Right ventricle myocardium inferior (tissue), 1 donor: ENCODE measurements around the gene PATE4. TPM values are rescaled to one million over a fixed set of nuclear protein-coding genes. Genes with fewer than 3 reads are reported as not detected.

Source experiments
- ATAC-seq: fragments of 200-7000 bp; cut with Tn5 transposase; one replicate; pipeline ENCODE4 v1.9.1; 2020; ENCODE audit warnings: mild to moderate bottlenecking, moderate library complexity
- DNase-seq: peaks from one replicate; pipeline ENCODE4 v3.0.0; 2021; ENCODE audit errors: missing footprints
- intact Hi-C: fragments of 100-400 bp; cut with DNase I; formaldehyde crosslinking; loops from one replicate; pipeline ENCODE4 v1.11.0; 2022
- total RNA-seq: library from RNA; stranded (reverse); fragmentation: NEBNext Ultra II Directional; extraction: Animal tissue kit (Norgen Biotek cat#: 25700); gene quantifications from one replicate; pipeline ENCODE4 v1.2.1, GENCODE V29; 2021
- donor health status: DM: no; HTN: yes; CAD: no; lungs with severe emphysema.

PATE4 gene
- total RNA-seq, 1 donor from 2014 or later = not detected

DNA sequence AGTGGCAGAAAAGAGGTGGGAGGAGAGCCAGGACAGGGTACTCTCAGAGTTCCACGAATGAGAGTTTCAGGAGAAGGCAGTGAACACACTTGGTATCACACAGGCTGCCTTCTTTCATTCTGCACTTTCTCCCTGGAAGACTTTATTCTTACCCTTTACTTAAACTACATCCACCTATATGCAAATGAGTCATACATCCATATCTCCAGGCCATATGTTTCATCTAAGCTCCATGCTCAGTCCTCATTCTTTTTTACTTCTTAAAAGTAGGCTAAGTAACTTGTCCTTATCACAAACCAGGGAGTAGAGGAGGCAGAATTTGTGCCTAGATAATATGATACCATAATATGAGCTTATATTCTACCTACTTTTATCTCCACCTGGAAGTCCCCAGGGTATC lies 48.2 kb downstream of the PATE4 start:
- ATAC-seq (no peak), DNase-seq (no peak)
- intact Hi-C loops = loop anchor here (10.0 kb wide), 1 partner anchor 286 kb away; the partner anchor contains the start of gene STT3A

DNA sequence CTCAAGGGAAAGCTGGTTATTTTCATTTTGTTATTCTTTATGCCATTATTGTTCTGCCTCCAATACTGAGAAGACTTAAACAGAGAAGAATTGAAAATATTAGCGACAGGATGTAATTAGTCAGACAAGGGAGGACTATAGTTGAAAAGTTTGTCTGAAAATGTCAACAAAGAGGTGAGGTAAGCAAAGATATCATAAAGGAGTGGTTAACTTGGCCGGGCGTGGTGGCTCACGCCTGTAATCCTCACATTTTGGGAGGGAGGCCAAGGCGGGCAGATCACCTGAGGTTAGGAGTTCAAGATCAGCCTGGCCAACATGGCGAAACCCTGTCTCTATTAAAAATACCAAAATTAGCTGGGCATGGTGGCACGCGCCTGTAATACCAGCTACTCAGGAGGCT lies 50.3 kb downstream of the PATE4 start:
- ATAC-seq = no peak
- intact Hi-C loops = loop anchor here (10.0 kb wide), 1 partner anchor 289 kb away; the partner anchor contains the start of gene STT3A
- no peak for DNase-seq

GRCh38 chr11:125886997-125887372 lies 53.9 kb downstream of the PATE4 start:
- DNase-seq = peak; percentile 76
- intact Hi-C loops = loop anchor here (10.0 kb wide), 1 partner anchor 292 kb away; the partner anchor contains the start of gene STT3A
- ATAC-seq = peak; percentile 41

GRCh38 chr11:125887373-125888324 lies 54.5 kb downstream of the PATE4 start, which contains the start of gene HYLS1:
HYLS1 (plus strand) TSS chr11:125887668; CDS start chr11:125899369, 11,701 bp downstream.
- intact Hi-C loops = loop anchor here (10.0 kb wide), 1 partner anchor 293 kb away; the partner anchor contains the start of gene STT3A
- ATAC-seq = peak; percentile 99
- DNase-seq = peak; percentile 95

Other genes starting within 250 kb of the PATE4 start
- gene STT3A, start 240.5 kb upstream of the PATE4 start, total RNA-seq = 61.2 TPM
- gene CHEK1, start 208.2 kb upstream of the PATE4 start, total RNA-seq = 2.0 TPM
- gene ACRV1, start 152.5 kb upstream of the PATE4 start, total RNA-seq = not detected
- gene PATE1, start 87.0 kb upstream of the PATE4 start, total RNA-seq = not detected
- gene PATE2, start 54.5 kb upstream of the PATE4 start, total RNA-seq = not detected
- not detected for gene PATE3, start 45.2 kb upstream of the PATE4 start, total RNA-seq
- gene HYLS1, start 54.4 kb downstream of the PATE4 start, total RNA-seq = 5.0 TPM
- 8.1 TPM for gene PUS3, start 69.9 kb downstream of the PATE4 start, total RNA-seq
- not detected for gene DDX25, start 71.2 kb downstream of the PATE4 start, total RNA-seq
- 0.30 TPM for gene VSIG10L2, start 112.7 kb downstream of the PATE4 start, total RNA-seq
- 18.6 TPM for gene CDON, start 229.6 kb downstream of the PATE4 start, total RNA-seq